ENCODE data around the gene CYP2E1.
"Not testable (repeated sequence)": the region's sequence is repeated elsewhere in the genome, so short reads cannot be mapped to it uniquely, and the experiment has no call there.

Gene CYP2E1

GRCh38 chr10:133526957-133527588 is at the start of gene CYP2E1:
Gene CYP2E1, plus strand, starts transcription at chr10:133527363. Its CDS starts 33 bp downstream, at chr10:133527396.
- no peak for DNase-seq

- DNase-seq, result no peak
These were observed 46.0 kb upstream of the CYP2E1 start for GRCh38 chr10:133481086-133481643.

GRCh38 chr10:133481657-133482056 is 45.5 kb upstream of the CYP2E1 start:
- DNase-seq, result no peak

- no peak for DNase-seq
These were observed 42.3 kb upstream of the CYP2E1 start for GRCh38 chr10:133484818-133485217.

GRCh38 chr10:133487085-133487484 is 40.1 kb upstream of the CYP2E1 start:
- DNase-seq, result no peak

- DNase-seq, result no peak
These were observed 38.8 kb upstream of the CYP2E1 start for GRCh38 chr10:133488354-133488753.

DNA sequence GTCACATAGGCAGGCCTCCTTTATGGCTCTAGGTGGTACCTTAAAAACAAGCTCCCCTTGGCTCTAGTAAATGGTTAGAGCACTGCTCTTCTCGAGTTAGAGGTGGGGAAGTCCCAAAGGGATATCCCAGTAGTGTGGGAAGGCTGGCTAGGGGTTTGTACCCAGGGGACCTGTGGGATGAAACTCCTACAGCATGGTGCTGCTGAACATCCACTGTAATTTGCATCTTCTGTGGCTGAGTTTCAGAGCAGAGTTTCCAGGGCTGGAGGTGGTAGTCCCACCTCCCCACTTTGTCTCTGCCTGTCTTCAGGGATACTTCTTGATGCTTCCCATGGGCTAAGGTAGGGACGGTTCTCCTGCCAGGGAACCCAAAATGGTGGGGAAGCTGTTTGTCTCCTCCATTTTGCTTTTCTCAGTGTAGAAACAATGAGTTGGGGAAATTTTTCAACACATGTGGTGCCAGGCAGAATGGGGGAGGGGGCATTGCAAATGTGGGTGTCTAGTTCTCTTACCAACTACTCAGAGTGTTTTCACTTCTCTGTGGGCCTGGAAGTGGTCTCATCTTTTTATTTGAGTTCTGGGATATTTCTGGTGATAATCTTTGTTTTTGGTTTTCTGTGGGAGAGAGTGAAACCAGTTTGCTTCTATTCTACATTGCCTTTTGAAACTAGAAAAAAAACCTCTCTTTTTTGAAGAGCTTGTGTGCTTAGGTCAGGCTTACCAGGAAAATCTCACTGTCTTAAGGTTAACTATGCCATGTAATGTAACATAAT is 37.2 kb upstream of the CYP2E1 start:
- no peak for DNase-seq

GRCh38 chr10:133493562-133493961 is 33.6 kb upstream of the CYP2E1 start:
- DNase-seq, result not testable (repeated sequence)

GRCh38 chr10:133497363-133497762 is 29.8 kb upstream of the CYP2E1 start:
- DNase-seq, result not testable (repeated sequence)

- not testable (repeated sequence) for DNase-seq
These were observed 28.0 kb upstream of the CYP2E1 start for GRCh38 chr10:133499176-133499575.

- DNase-seq, result not testable (repeated sequence)
These were observed 26.3 kb upstream of the CYP2E1 start for GRCh38 chr10:133500897-133501296.

DNA sequence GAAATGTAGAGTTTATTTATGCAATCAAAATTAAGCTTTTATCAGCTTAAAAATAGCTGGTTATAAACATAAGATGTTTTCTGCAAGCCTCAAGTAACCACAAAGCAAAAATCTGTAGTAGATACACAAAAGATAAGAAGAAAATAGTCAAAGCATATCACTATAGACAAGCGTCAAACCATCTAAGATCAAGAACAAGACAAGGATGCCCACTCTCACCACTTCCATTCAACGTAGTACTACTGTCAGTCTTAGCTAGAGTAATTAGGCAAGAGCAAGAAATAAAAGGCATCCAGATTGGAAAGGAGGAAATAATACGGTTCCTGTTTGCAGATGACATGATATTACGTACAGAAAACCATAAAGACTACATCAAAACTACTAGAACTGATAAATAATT is 17.5 kb upstream of the CYP2E1 start:
- DNase-seq, result no peak

- no peak for DNase-seq
These were observed 15.8 kb upstream of the CYP2E1 start for GRCh38 chr10:133511408-133511807.

- DNase-seq, result no peak
These were observed 15.1 kb upstream of the CYP2E1 start for GRCh38 chr10:133511907-133512528.

DNA sequence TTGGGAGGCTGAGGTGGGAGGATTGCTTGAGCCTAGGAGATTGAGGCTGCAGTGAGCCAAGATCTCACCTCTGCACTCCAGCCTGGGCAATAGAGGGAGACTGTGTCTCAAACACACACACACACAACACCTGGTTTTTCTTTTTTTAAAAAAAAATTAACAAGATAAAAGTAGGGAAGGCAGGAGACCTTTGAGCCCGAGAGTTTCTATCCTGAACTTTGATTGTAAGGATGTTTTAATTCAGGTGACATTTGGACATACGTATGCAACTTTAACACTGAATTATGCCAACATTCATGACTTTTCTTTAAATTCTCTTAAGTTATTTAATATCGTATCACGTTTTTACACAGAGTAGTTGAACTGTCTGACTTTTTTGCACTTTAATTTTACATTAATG is 11.7 kb upstream of the CYP2E1 start:
- no peak for DNase-seq

DNA sequence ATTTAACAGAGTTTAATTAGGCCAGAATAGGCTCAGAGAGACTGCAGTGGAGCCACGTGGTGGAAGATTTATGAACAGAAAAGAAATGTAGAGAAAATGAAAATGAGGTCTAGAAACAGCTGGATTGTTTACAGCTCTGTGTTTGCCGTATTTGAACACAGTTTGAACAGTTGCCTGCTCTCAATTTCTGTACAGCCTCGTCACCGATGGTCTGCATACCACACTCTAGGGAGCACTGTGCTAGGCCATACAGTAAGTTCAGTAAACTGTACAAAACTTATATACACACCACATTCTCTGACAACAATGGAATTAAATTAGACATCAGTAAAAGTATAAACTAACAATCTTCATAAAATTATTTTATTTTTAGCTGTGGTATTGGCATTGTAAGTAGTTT is 11.1 kb upstream of the CYP2E1 start:
- DNase-seq, result no peak

GRCh38 chr10:133518517-133518916 is 8.6 kb upstream of the CYP2E1 start:
- not testable (repeated sequence) for DNase-seq

- peak; percentile 85 for DNase-seq
These were observed 6.9 kb upstream of the CYP2E1 start for GRCh38 chr10:133520193-133520738.

- no peak for DNase-seq
These were observed 3.4 kb upstream of the CYP2E1 start for GRCh38 chr10:133523631-133524203.

DNA sequence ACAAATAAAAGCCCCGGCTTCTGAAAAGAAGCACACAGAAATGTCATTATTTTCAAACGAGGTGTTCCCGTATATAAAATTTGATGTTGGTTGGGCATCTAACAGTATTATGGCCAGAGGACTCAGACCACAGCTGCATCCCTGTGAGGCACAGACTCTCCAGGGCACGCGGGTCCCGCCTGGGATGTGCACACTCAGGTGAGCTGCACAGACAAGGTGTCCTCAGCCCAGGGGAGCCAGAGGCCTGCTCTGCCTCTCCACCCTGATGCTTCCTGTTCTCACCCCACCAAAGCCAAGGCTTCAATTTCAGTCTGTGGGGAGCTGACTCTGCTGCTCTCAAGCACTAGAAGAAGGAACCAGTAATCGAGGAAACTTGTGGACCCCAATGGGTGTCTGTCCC is 1.7 kb upstream of the CYP2E1 start:
- DNase-seq, result no peak

DNA sequence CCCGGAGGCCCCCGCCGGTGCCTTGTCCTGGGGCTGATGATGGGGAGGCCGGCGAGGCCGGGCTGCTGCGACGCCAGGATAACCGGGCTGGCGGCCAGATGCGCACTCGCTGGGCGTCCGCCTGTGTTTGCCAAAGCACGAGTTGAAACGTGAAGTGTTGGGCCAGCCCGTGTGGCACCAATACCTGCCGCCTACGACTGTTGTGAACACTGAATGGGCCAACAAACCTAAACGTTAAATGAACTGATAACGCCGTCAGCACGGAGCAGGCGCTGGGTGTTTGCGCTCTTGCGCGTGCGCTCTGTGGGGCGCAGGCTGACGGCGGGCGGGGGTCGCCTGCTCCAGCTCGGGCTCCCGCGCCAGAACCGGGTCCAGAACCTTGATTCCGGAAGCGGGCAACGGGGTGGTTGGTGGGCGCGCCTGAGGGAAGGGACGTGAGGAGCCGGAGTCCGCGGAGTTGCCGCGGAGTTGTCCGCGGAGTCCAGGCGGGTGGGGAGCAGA is 658 bp downstream of the CYP2E1 start:
- DNase-seq, result no peak

- no peak for DNase-seq
These were observed 1.2 kb downstream of the CYP2E1 start for GRCh38 chr10:133528296-133528844.

All from NCI-H1436 (cell line).